Heart left ventricle (tissue), 16 donors: Measurements from ENCODE around the gene SPTB. TPM values are rescaled to one million over a fixed set of nuclear protein-coding genes. Genes with fewer than 3 reads are reported as not detected.
A peak's percentile ranks its signal among the peaks of the same experiment; 100 is the strongest.

Experiments
- ATAC-seq, 4 donors: fragments of 200-7000 bp; cut with Tn5 transposase; one replicate each; pipeline ENCODE4 v1.9.1; 2020 to 2022; ENCODE audit warnings: moderate library complexity in 4 of 4, mild to moderate bottlenecking in 3 of 4, moderate number of reproducible peaks in 1 of 4
- DNase-seq, 5 donors: peaks; one replicate each; pipeline ENCODE4 v3.0.0-alpha.2; 2020
- H3K27ac ChIP-seq, 12 donors: fragments of 200-600 bp; sonication (generic) in 4 of 12; one replicate each; pipeline versions ENCODE4 v1.5.0 to v1.8.0; 2016 to 2022; ENCODE audit warnings: mild to moderate bottlenecking in 2 of 12
- H3K27me3 ChIP-seq, 9 donors: fragments of 200-600 bp; sonication (generic) in 2 of 9; one replicate each; pipeline versions ENCODE4 v1.5.1 to v1.8.0; 2016 to 2022; ENCODE audit warnings: mild to moderate bottlenecking in 3 of 9
- H3K36me3 ChIP-seq, 9 donors: fragments of 200-600 bp; sonication (generic) in 2 of 9; one replicate each; pipeline versions ENCODE4 v1.5.0 to v1.8.0; 2018 to 2022; ENCODE audit warnings: mild to moderate bottlenecking in 2 of 9
- H3K4me1 ChIP-seq, 12 donors: fragments of 200-600 bp; sonication (generic) in 4 of 12; one replicate each; pipeline versions ENCODE4 v1.5.0 to v1.8.0; 2016 to 2022; ENCODE audit warnings: mild to moderate bottlenecking in 3 of 12
- H3K4me3 ChIP-seq, 12 donors: fragments of 200-600 bp; sonication (generic) in 4 of 12; one replicate each; pipeline versions ENCODE4 v1.5.0 to v1.8.0; 2017 to 2022; ENCODE audit warnings: mild to moderate bottlenecking in 9 of 12, moderate library complexity in 4 of 12
- H3K9me3 ChIP-seq, 12 donors: fragments of 200-600 bp; sonication (generic) in 4 of 12; one replicate each; pipeline versions ENCODE4 v1.5.0 to v1.8.0; 2016 to 2022; ENCODE audit warnings: mild to moderate bottlenecking in 1 of 12
- POLR2A ChIP-seq, 2 donors: fragments of 450-650 bp; IDR thresholded peaks; one replicate each; pipeline ENCODE4 v1.6.1; 2017; ENCODE audit warnings: antibody characterized with exemption in 2 of 2, mild to moderate bottlenecking in 2 of 2, moderate library complexity in 2 of 2
- WGBS, 4 donors: extraction: QIAGEN DNeasy Blood & Tissue Kit in 2 of 4; methylation state at CpG; one replicate each; pipeline versions ENCODE4 v1.1.5 to v1.1.7; 2013 to 2018; 5-methylcytosine and 5-hydroxymethylcytosine counted together
- intact Hi-C, 10 donors: fragments of 100-400 bp; cut with DNase I; formaldehyde crosslinking; loops; one replicate each; pipeline versions ENCODE4 v1.11.1 to v1.14.2; 2022
- polyA plus RNA-seq, 2 donors: library from polyadenylated mRNA; stranded (reverse); fragments of 200-250 nt; gene quantifications; one replicate each; pipeline ENCODE4 v1.2.3, GENCODE V29; 2013
- total RNA-seq, 9 donors: library from RNA; depleted of rRNA in 2 of 9; stranded (reverse); fragments of >200 nt in 2 of 9; fragmentation: NEBNext Ultra II Directional in 3 of 9; extraction: Animal tissue kit (Norgen Biotek cat#: 25700) in 3 of 9; gene quantifications; one replicate each; pipeline versions ENCODE4 v1.1.0 to v1.2.4, GENCODE V29; 2016 to 2023
- TF ChIP-seq, protein P1 (sequence below), 12 donors: fragments of 200-600 bp; sonication (generic) in 4 of 12; IDR thresholded peaks; one replicate each; pipeline versions ENCODE4 v1.5.0 to v1.8.0; 2018 to 2022; ENCODE audit warnings: antibody characterized with exemption in 12 of 12, mild to moderate bottlenecking in 5 of 12
- donor health status: ischemic (EF 13 %, LVEDD 7.1; RV severe dilation, severe dysfunction).
- donor health status: healthy with polysubstance abuse.
- donor health status: DM: no; HTN: yes; CAD: no.
- donor health status: DM: no; HTN: no; CAD: no.
- donor health status: ischemic (EF 25% LVEDD 6.9; RV normal size, moderate dysfunction).
- donor health status: ischemic (EF 25% LVEDD 5.7; RV mildly dilated, moderate dysfunction).
- donor health status: healthy.
- donor health status: DM: yes; HTN: yes; CAD: no.
- donor health status: ischemic (EF 35%, LVEDD 5.7; RV mildly dilated, moderate dysfunction).
- donor health status: nonischemic (EF 11% LVEDD 7.7; RV severe dilation, severe dysfunction).
- donor health status: DM: yes; HTN: yes; CAD: no.
- donor health status: PGD.
- donor health status: ischemic (EF 29% LVEDD 5.4; RV normal size, mild dysfunction).
- donor health status: nonischemic (EF 23%, LVEDD 6.1; RV moderate dilation, normal function).

The SPTB gene
- total and polyA plus RNA-seq, 11 donors: 60.3 to 195 (median 92.6) TPM

DNA sequence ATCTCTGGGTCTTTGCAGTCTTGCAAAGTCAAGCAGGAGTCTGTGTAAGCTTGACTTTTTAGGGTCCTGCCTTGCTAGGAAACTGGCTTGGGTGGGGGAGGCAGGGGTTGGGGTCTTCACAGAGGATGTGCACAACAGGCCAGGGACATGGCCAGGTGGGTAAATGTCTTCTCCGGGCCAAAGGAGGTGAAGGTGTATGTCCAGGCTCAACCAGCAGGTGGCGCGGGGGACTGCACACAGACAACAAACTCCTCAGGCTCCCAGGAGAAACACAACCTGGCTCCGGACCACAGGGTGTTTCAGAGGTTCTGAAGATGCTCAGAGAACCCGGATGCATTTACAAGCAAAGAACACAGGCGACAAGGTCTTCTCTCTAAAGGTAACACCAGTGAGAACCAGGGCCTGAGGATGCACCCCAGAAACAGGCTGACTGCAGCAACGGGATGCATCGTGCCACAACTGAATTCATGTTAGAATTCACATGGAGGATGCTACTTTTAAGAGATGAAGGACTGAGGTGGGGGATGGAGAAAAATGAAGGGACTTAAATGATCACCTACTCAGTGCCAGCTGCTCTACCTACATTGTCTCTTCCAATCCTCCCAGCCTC, 119.5 kb downstream of the SPTB start:
- WGBS, 4 donors: 61 to 67% (median 65%) methylated on average over 8 of the region's 8 CpGs
- H3K4me3 ChIP-seq: no peak overlapping the region
- H3K36me3 ChIP-seq: peaks cover 0 to 7% (median 0%) of the 10 kb centered on the region in 9 donors
- no peak for ATAC-seq
- H3K27me3 ChIP-seq: no peaks in the 10 kb centered on the region
- TF ChIP-seq POLR2A (IDR thresholded peaks at IDR 0.05): no peak
- TF ChIP-seq, protein P1, sequence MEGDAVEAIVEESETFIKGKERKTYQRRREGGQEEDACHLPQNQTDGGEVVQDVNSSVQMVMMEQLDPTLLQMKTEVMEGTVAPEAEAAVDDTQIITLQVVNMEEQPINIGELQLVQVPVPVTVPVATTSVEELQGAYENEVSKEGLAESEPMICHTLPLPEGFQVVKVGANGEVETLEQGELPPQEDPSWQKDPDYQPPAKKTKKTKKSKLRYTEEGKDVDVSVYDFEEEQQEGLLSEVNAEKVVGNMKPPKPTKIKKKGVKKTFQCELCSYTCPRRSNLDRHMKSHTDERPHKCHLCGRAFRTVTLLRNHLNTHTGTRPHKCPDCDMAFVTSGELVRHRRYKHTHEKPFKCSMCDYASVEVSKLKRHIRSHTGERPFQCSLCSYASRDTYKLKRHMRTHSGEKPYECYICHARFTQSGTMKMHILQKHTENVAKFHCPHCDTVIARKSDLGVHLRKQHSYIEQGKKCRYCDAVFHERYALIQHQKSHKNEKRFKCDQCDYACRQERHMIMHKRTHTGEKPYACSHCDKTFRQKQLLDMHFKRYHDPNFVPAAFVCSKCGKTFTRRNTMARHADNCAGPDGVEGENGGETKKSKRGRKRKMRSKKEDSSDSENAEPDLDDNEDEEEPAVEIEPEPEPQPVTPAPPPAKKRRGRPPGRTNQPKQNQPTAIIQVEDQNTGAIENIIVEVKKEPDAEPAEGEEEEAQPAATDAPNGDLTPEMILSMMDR (IDR thresholded peaks at IDR 0.05): peak; percentile 39 to 63 (median 55)
- peaks cover 0 to 89% (median 72%) of the 10 kb centered on the region in 12 donors for H3K4me1 ChIP-seq
- peak overlapping the region in 4 of 12 donors; percentile 70 to 87 (median 82) for H3K27ac ChIP-seq
- no peaks in the 10 kb centered on the region for H3K9me3 ChIP-seq
- peak in 2 of 5 donors; percentile 54 to 61 for DNase-seq
- intact Hi-C loops: loop anchor here in 2 of 10 donors (5.0 to 10.0 kb wide), 3 partner anchors 53 to 215 kb away; partner anchors contain the start of genes HSPA2 (in 1 of the 2) and PPP1R36 (in 1 of the 2)

DNA sequence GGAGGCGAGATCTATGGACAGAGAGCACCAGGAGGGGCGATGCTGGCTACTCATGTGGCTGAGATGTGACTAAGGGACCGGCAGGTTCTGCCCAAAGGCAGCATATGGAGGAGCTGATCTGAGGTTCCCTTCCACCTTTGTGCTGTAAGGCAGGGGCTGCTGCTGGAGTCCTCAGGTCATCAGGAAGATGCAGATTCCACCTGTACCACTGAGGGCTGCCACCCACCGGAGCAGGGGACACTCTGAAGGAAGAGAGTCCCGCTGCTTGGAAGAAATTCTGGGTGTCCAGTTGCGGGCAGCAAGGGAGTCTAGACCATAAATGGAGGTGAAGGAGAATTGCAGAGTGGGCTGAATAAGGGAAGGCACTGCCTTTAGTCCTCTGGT, 120.2 kb downstream of the SPTB start:
- ATAC-seq (no peak), DNase-seq (peak in 1 of 5 donors; percentile 27)
- intact Hi-C loops: loop anchor here in 2 of 10 donors (5.0 to 10.0 kb wide), 2 partner anchors 42 to 55 kb away; partner anchors contain the start of gene PLEKHG3 (in 1 of the 2)
- Histone ChIP-seq H3K27ac (peak overlapping the region in 11 of 12 donors; percentile 41 to 87 (median 70)), H3K4me3 (no peak overlapping the region), H3K27me3 (no peaks in the 10 kb centered on the region), H3K36me3 (peaks cover 0 to 5% (median 0%) of the 10 kb centered on the region in 9 donors), H3K4me1 (peaks cover 0 to 87% (median 71%) of the 10 kb centered on the region in 12 donors), H3K9me3 (no peaks in the 10 kb centered on the region)
- WGBS, 4 donors: 95 to 98% (median 97%) methylated on average over 6 of the region's 6 CpGs
- TF ChIP-seq, protein P1 (IDR thresholded peaks at IDR 0.05): no peak
- no peak for TF ChIP-seq POLR2A (IDR thresholded peaks at IDR 0.05)

DNA sequence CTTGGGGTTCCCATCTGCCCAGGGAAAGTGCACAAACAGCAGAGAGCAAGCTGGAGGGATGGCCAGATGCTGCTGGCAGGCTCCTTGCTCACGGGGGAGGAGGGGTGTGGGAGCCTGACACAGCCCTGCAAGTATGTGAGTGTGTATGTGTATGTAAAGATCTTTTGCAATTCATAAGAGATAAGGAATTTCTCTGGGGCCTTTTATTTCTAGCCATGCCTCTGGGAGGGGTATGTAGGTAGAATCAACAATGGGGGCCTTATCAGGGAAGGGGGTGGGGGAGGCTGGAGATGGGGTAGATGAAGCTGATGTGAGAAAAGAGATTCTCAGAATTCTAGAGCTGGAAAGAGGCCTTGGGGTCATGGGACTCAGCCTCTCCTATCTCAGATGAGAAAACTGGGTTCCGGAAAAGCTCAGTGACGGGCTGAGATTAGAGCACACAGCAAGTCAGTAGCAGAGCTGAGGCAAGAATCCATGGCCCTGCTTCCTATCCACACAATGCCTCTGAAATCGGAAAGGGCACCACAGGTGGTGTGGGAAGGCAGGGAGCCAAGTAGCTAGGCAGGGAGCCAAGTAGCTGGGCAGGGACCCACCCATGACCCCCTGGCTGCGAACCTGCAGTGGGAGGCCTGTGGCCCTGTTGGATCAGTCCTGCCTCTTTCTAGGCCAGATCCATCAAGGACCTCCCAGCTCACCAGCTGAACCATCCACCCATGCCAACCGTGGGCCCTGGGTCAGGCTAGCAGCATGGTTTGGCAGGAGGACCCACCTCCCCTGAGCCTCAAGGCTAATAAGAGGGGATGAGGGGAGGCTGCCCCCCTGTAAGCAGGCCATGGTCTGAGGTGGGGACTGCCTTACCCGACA, 120.8 kb downstream of the SPTB start:
- intact Hi-C loops: loop anchor here in 2 of 10 donors (5.0 to 10.0 kb wide), 2 partner anchors 42 to 54 kb away; partner anchors contain the start of gene PLEKHG3 (in 1 of the 2)
- peak in 4 of 5 donors; percentile 57 to 73 (median 66) for DNase-seq
- peak overlapping the region in 11 of 12 donors; percentile 54 to 87 (median 73) for H3K27ac ChIP-seq
- TF ChIP-seq, protein P1 (IDR thresholded peaks at IDR 0.05): no peak
- no peak for TF ChIP-seq POLR2A (IDR thresholded peaks at IDR 0.05)
- WGBS, 4 donors: 52 to 59% (median 54%) methylated on average over 7 of the region's 7 CpGs
- no peaks in the 10 kb centered on the region for H3K27me3 ChIP-seq
- no peak overlapping the region for H3K4me3 ChIP-seq
- ATAC-seq: peak in 3 of 4 donors; percentile 25 to 63 (median 51)
- H3K36me3 ChIP-seq: peaks cover 0 to 5% (median 0%) of the 10 kb centered on the region in 9 donors
- no peaks in the 10 kb centered on the region for H3K9me3 ChIP-seq
- peaks cover 0 to 81% (median 69%) of the 10 kb centered on the region in 12 donors for H3K4me1 ChIP-seq
